Tibial nerve (tissue), 4 donors: ENCODE results near the gene CFAP210. TPM values are rescaled to one million over a fixed set of nuclear protein-coding genes. Genes with fewer than 3 reads are reported as not detected.

Source experiments
- DNase-seq, 2 donors: peaks; one replicate each; pipeline ENCODE4 v3.0.0-alpha.2; 2019; ENCODE audit warnings: low spot score in 2 of 2
- H3K27ac ChIP-seq, 4 donors: fragments of 200-600 bp; sonication (generic) in 3 of 4; one replicate each; pipeline ENCODE4 v1.5.1; 2017 to 2019; ENCODE audit warnings: mild to moderate bottlenecking in 1 of 4
- H3K27me3 ChIP-seq, 2 donors: fragments of 200-600 bp; sonication (generic) in 1 of 2; one replicate each; pipeline versions ENCODE4 v1.5.1 to v1.6.0; 2017 to 2019
- H3K36me3 ChIP-seq, 3 donors: fragments of 200-600 bp; sonication (generic); one replicate each; pipeline ENCODE4 v1.5.1; 2018 to 2019
- H3K4me1 ChIP-seq, 4 donors: fragments of 200-600 bp; sonication (generic) in 3 of 4; one replicate each; pipeline ENCODE4 v1.5.1; 2017 to 2019
- H3K4me3 ChIP-seq, 4 donors: fragments of 200-600 bp; sonication (generic) in 3 of 4; one replicate each; pipeline ENCODE4 v1.5.1; 2017 to 2019; ENCODE audit warnings: mild to moderate bottlenecking in 1 of 4, moderate library complexity in 1 of 4
- H3K9me3 ChIP-seq, 4 donors: fragments of 200-600 bp; sonication (generic) in 3 of 4; one replicate each; pipeline ENCODE4 v1.5.1; 2017 to 2019
- EP300 ChIP-seq, 2 donors: sonication (generic); formaldehyde crosslinking; IDR thresholded peaks; one replicate each; pipeline ENCODE4 v1.6.1; 2017; ENCODE audit warnings: antibody characterized with exemption in 2 of 2, mild to moderate bottlenecking in 1 of 2
- POLR2A ChIP-seq, 2 donors: fragments of 450-650 bp; IDR thresholded peaks; one replicate each; pipeline ENCODE4 v1.6.1; 2017; ENCODE audit warnings: antibody characterized with exemption in 2 of 2, mild to moderate bottlenecking in 2 of 2, moderate library complexity in 2 of 2
- WGBS, 2 donors: methylation state at CpG; one replicate each; pipeline ENCODE4 v1.1.5; 2018; 5-methylcytosine and 5-hydroxymethylcytosine counted together
- total RNA-seq, 4 donors: library from RNA; depleted of rRNA; stranded (reverse); fragments of >200 nt; gene quantifications; one replicate each; pipeline ENCODE4 v1.1.0, GENCODE V29; 2016
- TF ChIP-seq, protein P1 (sequence below), 5 experiments: fragments of 200-600 bp in 3 of 5; fragments of 450-650 bp in 2 of 5; sonication (generic) in 3 of 5; IDR thresholded peaks; one replicate each; pipeline ENCODE4 v1.5.1; 2016 to 2019; ENCODE audit warnings: antibody characterized with exemption in 5 of 5, mild to moderate bottlenecking in 3 of 5, moderate library complexity in 2 of 5

CFAP210 gene
- total RNA-seq, 4 donors from 2014 or later = 0.60 to 0.87 TPM; not detected in 2

DNA sequence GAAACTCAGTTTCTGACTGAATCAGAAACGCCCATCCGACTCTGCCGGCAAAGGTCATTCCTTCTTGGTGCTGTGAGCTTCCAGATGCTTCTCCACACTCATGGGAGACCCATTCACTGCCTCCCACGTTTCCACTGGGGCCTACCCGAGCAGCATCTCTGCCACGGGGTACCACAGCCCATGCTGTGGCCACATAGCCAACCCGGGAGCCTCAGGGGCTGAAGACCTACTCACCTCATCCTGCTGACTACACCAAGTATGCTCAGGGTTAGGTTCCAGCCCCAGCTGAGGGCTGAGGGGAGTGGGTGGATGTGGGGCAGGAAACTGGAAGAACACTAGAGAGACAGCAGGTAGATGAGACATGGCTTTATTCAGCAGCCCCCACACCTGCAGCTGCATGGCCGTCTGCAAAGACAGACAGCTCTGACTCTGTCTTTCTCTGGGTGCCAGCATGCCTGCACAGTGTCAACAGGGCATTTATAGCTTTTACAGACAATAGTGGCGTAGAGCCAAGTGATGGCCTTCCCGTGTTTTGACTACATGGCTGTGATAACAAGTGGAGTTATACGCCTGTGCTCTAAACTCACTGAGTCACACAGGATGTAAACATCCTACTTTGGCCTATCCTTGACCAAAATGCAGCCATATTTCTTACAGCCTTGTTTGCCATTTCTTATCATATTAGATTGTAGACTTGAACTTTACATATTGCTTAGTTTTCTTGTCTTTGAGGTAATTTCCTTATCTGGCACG is 22.9 kb upstream of the CFAP210 start:
- no peaks in the 10 kb centered on the region for H3K27me3 ChIP-seq
- TF ChIP-seq EP300 (IDR thresholded peaks at IDR 0.05) (no peak), POLR2A (IDR thresholded peaks at IDR 0.05) (no peak)
- TF ChIP-seq, protein P1, sequence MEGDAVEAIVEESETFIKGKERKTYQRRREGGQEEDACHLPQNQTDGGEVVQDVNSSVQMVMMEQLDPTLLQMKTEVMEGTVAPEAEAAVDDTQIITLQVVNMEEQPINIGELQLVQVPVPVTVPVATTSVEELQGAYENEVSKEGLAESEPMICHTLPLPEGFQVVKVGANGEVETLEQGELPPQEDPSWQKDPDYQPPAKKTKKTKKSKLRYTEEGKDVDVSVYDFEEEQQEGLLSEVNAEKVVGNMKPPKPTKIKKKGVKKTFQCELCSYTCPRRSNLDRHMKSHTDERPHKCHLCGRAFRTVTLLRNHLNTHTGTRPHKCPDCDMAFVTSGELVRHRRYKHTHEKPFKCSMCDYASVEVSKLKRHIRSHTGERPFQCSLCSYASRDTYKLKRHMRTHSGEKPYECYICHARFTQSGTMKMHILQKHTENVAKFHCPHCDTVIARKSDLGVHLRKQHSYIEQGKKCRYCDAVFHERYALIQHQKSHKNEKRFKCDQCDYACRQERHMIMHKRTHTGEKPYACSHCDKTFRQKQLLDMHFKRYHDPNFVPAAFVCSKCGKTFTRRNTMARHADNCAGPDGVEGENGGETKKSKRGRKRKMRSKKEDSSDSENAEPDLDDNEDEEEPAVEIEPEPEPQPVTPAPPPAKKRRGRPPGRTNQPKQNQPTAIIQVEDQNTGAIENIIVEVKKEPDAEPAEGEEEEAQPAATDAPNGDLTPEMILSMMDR (IDR thresholded peaks at IDR 0.05) = no peak
- no peaks in the 10 kb centered on the region for H3K36me3 ChIP-seq
- H3K4me1 ChIP-seq = peaks cover 0 to 21% (median 4%) of the 10 kb centered on the region in 4 donors
- no peak overlapping the region for H3K4me3 ChIP-seq
- no peak overlapping the region for H3K27ac ChIP-seq
- no peak for DNase-seq
- no peaks in the 10 kb centered on the region for H3K9me3 ChIP-seq
- WGBS, 2 donors = 56 to 67% methylated on average over 12 of the region's 12 CpGs

DNA sequence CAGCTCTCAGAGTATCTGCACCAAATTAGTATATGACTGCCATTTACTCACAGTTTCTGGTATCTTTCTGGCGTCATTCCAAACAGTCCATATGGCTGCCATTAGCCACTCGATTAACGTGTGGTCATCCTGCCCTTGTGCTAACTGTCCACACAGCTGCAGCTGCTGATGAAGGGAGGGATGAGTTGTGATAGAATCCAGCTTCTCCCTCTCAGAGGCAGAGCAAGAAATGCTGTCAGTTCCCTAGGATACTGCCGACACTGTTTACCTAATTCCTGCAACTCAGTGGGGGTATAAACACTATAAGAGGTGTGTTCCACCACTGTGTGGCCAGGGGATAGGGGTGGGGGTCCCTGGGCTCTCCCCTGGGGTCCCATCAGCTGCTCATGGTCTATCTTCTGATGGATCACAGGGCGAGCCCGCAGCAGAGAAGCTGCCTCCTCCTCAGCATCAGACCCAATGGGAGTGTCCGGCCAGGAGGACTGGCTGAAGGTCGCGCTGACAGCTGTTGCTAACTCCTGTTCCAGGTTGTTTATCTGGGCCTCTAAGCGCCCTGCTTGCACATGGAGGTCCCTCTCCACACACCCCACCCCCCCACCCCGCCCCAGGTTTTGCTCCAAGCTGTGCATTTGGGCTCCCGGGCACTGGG is 22.2 kb upstream of the CFAP210 start:
- no peaks in the 10 kb centered on the region for H3K27me3 ChIP-seq
- H3K9me3 ChIP-seq = no peaks in the 10 kb centered on the region
- 54 to 55% methylated on average over 7 to 11 of the region's 12 CpGs for WGBS, 2 donors
- H3K4me1 ChIP-seq = peaks cover 0 to 21% (median 4%) of the 10 kb centered on the region in 4 donors
- DNase-seq = no peak
- peak overlapping the region in 1 of 4 donors; percentile 0 for H3K4me3 ChIP-seq
- TF ChIP-seq POLR2A (IDR thresholded peaks at IDR 0.05) (no peak), EP300 (IDR thresholded peaks at IDR 0.05) (no peak)
- TF ChIP-seq, protein P1 (IDR thresholded peaks at IDR 0.05) = no peak
- no peaks in the 10 kb centered on the region for H3K36me3 ChIP-seq
- H3K27ac ChIP-seq = no peak overlapping the region

DNA sequence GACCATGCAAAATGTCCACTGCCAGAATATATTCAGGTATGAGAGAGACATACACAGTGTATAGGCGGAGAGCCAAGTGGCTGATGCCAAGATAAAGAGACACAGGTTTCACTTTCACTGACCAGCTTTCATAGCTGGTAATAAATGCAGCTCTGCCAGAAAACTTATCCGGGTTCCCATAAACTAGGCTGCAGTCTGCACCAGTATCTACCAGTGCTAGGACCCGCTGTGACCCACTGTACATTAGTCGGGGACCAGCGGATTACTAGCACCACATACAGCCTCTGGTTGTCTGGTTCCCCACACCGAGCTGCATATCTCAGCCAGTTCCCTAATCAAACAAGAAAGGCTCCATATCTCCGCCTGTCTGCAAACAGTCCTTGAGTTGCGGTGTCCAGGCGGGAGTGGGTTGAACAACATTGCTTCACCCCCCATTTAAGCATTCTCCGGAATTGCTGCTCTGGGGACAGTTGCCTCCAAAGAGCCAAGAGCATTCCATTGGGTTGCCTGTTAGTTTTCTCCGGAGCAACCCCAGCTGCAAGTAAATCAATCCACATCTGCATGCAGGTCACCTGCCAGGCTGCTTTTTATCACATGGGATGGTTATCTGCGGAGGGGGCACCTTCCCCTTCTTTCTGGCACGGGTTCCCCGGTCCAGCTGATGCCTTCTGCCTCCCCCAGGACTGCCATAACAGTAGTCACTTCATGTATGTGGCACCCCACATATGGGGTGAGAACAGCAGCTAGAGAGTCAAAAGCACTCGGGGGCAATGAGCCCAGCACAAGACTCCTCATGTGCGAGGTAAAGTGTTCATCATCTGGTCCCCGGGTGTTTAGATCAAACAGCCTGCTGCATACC is 21.4 kb upstream of the CFAP210 start:
- H3K36me3 ChIP-seq = no peaks in the 10 kb centered on the region
- no peaks in the 10 kb centered on the region for H3K27me3 ChIP-seq
- peaks cover 0 to 21% (median 4%) of the 10 kb centered on the region in 4 donors for H3K4me1 ChIP-seq
- no peak for DNase-seq
- H3K4me3 ChIP-seq = peak overlapping the region in 1 of 4 donors; percentile 20
- 55 to 66% methylated on average over 16 to 17 of the region's 17 CpGs for WGBS, 2 donors
- H3K27ac ChIP-seq = no peak overlapping the region
- TF ChIP-seq POLR2A (IDR thresholded peaks at IDR 0.05) (no peak), EP300 (IDR thresholded peaks at IDR 0.05) (no peak)
- TF ChIP-seq, protein P1 (IDR thresholded peaks at IDR 0.05) = no peak
- H3K9me3 ChIP-seq = no peaks in the 10 kb centered on the region

DNA sequence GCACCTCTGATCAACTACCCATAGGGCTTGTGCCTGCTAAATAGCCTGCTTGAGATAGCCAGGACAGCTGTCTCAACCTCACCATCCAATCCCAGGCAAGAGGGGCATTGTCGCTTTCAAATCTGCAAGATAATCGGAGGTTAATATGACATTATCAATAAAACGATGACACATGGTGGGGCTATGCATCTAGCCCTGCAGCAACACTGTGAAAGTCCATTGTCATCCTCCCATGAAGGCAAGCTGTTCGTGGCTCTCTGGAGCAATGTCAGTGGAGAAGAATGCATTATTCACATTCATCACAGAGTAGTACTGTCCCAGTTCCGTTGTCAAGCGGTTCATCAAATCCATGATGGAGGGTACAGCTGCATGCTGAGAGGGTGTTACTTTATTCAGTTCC is 20.5 kb upstream of the CFAP210 start:
- H3K4me3 ChIP-seq = no peak overlapping the region
- H3K27me3 ChIP-seq = no peaks in the 10 kb centered on the region
- no peaks in the 10 kb centered on the region for H3K36me3 ChIP-seq
- no peak overlapping the region for H3K27ac ChIP-seq
- no peak for DNase-seq
- TF ChIP-seq POLR2A (IDR thresholded peaks at IDR 0.05) (no peak), EP300 (IDR thresholded peaks at IDR 0.05) (no peak)
- TF ChIP-seq, protein P1 (IDR thresholded peaks at IDR 0.05) = no peak
- peaks cover 0 to 21% (median 4%) of the 10 kb centered on the region in 4 donors for H3K4me1 ChIP-seq
- no peaks in the 10 kb centered on the region for H3K9me3 ChIP-seq
- 55 to 58% methylated on average over 6 of the region's 6 CpGs for WGBS, 2 donors
